Nephron progenitor cell (in vitro differentiated cells): ENCODE results near the gene MAP7D1.

Experiments
- DNase-seq: peaks from one replicate; pipeline ENCODE4 v3.0.0; 2021
- H3K27ac Mint-ChIP-seq: 2 replicates; pipeline ENCODE4 v1.8.0; 2021; ENCODE audit warnings: mild to moderate bottlenecking, moderate library complexity, mixed read lengths
- H3K27me3 Mint-ChIP-seq: 2 replicates; pipeline ENCODE4 v1.8.0; 2021; ENCODE audit warnings: mild to moderate bottlenecking, low read depth, mixed read lengths; ENCODE audit not compliant: poor library complexity
- H3K36me3 Mint-ChIP-seq: 2 replicates; pipeline ENCODE4 v1.8.0; 2021; ENCODE audit warnings: low read depth, mixed read lengths
- H3K4me1 Mint-ChIP-seq: 2 replicates; pipeline ENCODE4 v1.8.0; 2021; ENCODE audit warnings: mixed read lengths
- H3K4me3 Mint-ChIP-seq: 2 replicates; pipeline ENCODE4 v1.8.0; 2021; ENCODE audit warnings: mild to moderate bottlenecking, moderate library complexity, mixed read lengths
- H3K9me3 Mint-ChIP-seq: 2 replicates; pipeline ENCODE4 v1.8.0; 2021; ENCODE audit warnings: mild to moderate bottlenecking, moderate library complexity, mixed read lengths
- CTCF ChIP-seq: fragments of 200-600 bp; sonication (generic); IDR thresholded peaks from 2 replicates; pipeline ENCODE4 v1.5.0; 2021; ENCODE audit warnings: antibody characterized with exemption

The MAP7D1 gene

GRCh38 chr1:36111151-36111550 is 44.8 kb upstream of the MAP7D1 start:
- Mint-ChIP-seq H3K27ac (no peak overlapping the region), H3K9me3 (no peaks in the 10 kb centered on the region), H3K4me3 (no peak overlapping the region), H3K27me3 (peaks cover 6% of the 10 kb centered on the region), H3K36me3 (no peaks in the 10 kb centered on the region), H3K4me1 (peaks cover 50% of the 10 kb centered on the region)
- DNase-seq, result no peak
- no peak for TF ChIP-seq CTCF

- H3K36me3 Mint-ChIP-seq, result no peaks in the 10 kb centered on the region
- H3K4me1 Mint-ChIP-seq, result peaks cover 51% of the 10 kb centered on the region
- no peak overlapping the region for H3K4me3 Mint-ChIP-seq
- peaks cover 9% of the 10 kb centered on the region for H3K27me3 Mint-ChIP-seq
- TF ChIP-seq CTCF, result no peak
- H3K9me3 Mint-ChIP-seq, result no peaks in the 10 kb centered on the region
- DNase-seq, result no peak
- H3K27ac Mint-ChIP-seq, result no peak overlapping the region
Observed at GRCh38 chr1:36112823-36113222, 43.1 kb upstream of the MAP7D1 start.

- H3K4me1 Mint-ChIP-seq, result peaks cover 37% of the 10 kb centered on the region
- no peaks in the 10 kb centered on the region for H3K9me3 Mint-ChIP-seq
- H3K4me3 Mint-ChIP-seq, result no peak overlapping the region
- H3K36me3 Mint-ChIP-seq, result no peaks in the 10 kb centered on the region
- no peak overlapping the region for H3K27ac Mint-ChIP-seq
- TF ChIP-seq CTCF, result no peak
- no peak for DNase-seq
- H3K27me3 Mint-ChIP-seq, result peaks cover 10% of the 10 kb centered on the region
Observed at GRCh38 chr1:36114371-36114770, 41.6 kb upstream of the MAP7D1 start.

- peak; percentile 40 for DNase-seq
- TF ChIP-seq CTCF, result no peak
- no peaks in the 10 kb centered on the region for H3K36me3 Mint-ChIP-seq
- peaks cover 39% of the 10 kb centered on the region for H3K4me1 Mint-ChIP-seq
- no peak overlapping the region for H3K4me3 Mint-ChIP-seq
- H3K27ac Mint-ChIP-seq, result no peak overlapping the region
- H3K9me3 Mint-ChIP-seq, result no peaks in the 10 kb centered on the region
- H3K27me3 Mint-ChIP-seq, result peaks cover 13% of the 10 kb centered on the region
Observed at GRCh38 chr1:36115200-36115669, 40.7 kb upstream of the MAP7D1 start.

- H3K27ac Mint-ChIP-seq, result no peak overlapping the region
- TF ChIP-seq CTCF, result no peak
Observed at GRCh38 chr1:36115931-36116330, 40.0 kb upstream of the MAP7D1 start.

GRCh38 chr1:36116901-36117300 is 39.1 kb upstream of the MAP7D1 start:
- DNase-seq, result no peak
- Mint-ChIP-seq H3K9me3 (no peaks in the 10 kb centered on the region), H3K4me3 (no peak overlapping the region), H3K27me3 (peaks cover 16% of the 10 kb centered on the region), H3K36me3 (no peaks in the 10 kb centered on the region), H3K4me1 (peaks cover 28% of the 10 kb centered on the region), H3K27ac (no peak overlapping the region)
- TF ChIP-seq CTCF, result no peak

More at GRCh38 chr1:36115931-36116330, 40.0 kb upstream of the MAP7D1 start:
- no peak for DNase-seq
- H3K4me3 Mint-ChIP-seq, result no peak overlapping the region
- peaks cover 36% of the 10 kb centered on the region for H3K4me1 Mint-ChIP-seq
- H3K36me3 Mint-ChIP-seq, result no peaks in the 10 kb centered on the region
- H3K9me3 Mint-ChIP-seq, result no peaks in the 10 kb centered on the region
- H3K27me3 Mint-ChIP-seq, result peaks cover 15% of the 10 kb centered on the region
